KG1 (cell line): Measurements from ENCODE around the gene PTOV1.
"Not testable (repeated sequence)": the region's sequence is repeated elsewhere in the genome, so short reads cannot be mapped to it uniquely, and the experiment has no call there.

ENCODE experiments used
- DNase-seq: peaks from one replicate; lab custom pipeline; 2025; lab: John Stamatoyannopoulos, UW

The PTOV1 gene

GRCh38 chr19:49817964-49818648 lies 32.9 kb upstream of the PTOV1 start, which contains the start of gene MED25:
MED25 (plus strand) TSS chr19:49818289; CDS start chr19:49818342, 53 bp downstream.
- DNase-seq = peak; percentile 87

DNA sequence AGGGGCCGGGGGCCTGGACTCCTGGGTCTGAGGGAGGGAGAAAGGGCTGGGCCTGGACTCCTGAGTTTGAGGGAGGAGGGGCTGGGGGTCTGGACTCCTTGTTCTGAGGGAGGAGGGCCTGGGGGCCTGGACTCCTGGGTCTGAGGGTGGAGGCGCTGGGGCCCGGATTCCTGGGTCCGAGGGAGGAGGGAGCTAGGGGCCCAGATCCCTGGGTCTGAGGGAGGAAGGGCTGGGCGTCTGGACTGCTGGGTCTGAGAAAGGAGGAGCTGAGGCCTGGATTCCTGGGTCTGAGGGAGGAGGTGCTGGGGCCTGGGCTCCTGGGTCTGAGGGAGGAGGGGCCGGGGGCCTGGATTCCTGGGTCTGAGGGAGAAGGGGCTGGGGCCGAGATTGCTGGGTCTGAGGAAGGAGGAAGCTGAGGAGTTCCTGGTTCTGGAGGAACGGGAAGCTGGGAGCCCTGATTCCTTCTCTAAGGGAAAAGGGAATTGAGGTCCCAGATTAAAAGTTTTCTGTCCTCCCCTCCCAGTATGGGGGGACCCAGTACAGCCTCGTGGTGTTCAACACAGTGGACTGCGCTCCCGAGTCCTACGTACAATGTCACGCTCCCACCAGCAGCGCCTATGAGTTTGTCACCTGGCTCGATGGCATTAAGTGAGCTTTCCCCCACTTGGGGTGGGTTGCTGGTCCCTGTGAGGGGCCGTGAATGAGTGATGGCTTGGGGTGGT lies 32.1 kb upstream of the PTOV1 start:
- DNase-seq = no peak

DNA sequence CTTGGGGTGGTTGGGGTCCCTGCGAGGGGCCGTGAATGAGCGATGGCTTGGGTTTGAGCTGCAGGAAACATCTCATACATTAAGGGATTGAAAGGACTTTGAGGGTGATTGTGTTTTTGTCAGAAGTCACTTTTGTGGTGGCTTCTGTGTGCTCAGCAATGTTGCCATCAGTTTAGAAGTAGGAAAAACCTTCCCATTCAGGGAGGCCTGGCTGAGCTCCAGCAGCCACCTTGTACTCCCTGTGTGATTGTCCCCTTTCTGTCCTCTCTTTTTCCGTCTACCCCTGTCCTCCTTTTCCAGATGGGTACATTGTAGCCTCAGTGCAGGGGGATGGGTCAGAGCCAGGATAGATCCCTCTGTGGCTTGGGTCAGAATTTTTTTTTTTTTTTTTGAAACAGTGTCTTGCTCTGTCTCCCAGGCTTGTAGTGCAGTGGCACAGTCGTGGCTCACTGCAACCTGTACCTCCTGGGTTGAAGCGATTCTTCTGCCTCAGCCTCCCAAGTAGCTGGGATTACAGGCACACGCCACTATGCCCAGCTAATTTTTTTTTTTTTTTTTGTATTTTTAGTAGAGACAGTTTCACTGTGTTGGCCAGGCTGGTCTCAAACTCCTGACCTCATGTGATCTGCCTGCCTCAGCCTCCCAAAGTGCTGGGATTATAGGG lies 31.4 kb upstream of the PTOV1 start:
- not testable (repeated sequence) for DNase-seq

DNA sequence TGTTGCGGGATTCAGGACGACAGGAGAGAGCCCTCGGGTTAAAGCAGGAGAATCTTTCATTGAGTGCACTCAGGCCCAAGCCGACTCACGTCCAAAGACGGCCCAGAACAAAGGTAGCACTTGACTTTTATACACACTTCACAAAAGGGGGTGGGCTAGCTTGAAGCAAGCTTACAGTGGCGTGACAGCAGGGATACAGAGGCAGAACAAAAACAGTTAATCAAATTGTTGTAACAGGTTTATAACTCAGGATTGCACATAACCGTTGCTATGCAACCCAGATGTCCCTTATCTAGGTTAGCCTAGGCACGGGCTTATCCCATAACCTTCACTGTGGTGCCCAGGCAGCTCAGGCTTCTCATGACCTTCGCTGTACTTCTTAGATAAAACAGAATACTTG lies 30.8 kb upstream of the PTOV1 start:
- no peak for DNase-seq

DNA sequence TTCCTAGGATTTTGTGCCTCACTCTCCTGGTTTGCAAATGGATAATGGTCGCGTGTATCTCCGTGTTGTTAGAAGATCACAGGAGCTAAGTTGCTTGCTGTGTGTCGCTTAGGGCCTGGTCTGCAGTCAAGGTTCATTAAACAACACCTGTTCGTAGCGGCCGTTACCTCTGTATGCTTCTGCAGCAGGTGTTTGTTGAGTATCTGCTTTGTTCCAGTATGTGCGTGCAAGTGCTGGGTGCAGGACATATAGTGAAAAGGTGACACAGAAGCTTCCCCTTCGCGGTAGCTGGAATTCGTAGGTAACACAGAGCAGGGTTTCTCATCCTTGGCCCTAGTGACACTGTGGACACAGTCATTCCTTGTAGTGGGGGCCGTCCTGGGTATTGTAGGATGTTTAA lies 27.5 kb upstream of the PTOV1 start:
- DNase-seq = no peak

- no peak for DNase-seq
Observed at GRCh38 chr19:49824662-49825061, 26.3 kb upstream of the PTOV1 start.

- DNase-seq = no peak
Observed at GRCh38 chr19:49827034-49827433, 23.9 kb upstream of the PTOV1 start.

GRCh38 chr19:49829200-49829599 lies 21.8 kb upstream of the PTOV1 start:
- no peak for DNase-seq

DNA sequence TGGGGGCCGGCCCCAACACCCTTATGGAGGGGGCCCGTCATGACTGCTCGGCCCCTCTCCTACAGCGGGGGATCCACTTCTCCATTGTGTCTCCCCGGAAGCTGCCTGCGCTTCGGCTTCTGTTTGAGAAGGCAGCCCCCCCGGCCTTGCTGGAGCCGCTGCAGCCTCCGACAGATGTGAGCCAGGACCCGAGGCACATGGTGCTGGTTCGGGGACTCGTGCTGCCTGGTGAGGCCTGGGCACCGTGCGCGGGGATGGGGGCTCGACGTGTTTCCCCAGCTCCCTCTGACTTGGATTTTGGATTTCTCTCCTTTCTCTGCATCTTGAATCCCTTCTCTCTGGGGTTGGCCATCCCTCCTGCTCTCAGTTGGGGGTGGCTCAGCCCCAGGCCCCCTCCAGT lies 21.2 kb upstream of the PTOV1 start:
- no peak for DNase-seq

DNA sequence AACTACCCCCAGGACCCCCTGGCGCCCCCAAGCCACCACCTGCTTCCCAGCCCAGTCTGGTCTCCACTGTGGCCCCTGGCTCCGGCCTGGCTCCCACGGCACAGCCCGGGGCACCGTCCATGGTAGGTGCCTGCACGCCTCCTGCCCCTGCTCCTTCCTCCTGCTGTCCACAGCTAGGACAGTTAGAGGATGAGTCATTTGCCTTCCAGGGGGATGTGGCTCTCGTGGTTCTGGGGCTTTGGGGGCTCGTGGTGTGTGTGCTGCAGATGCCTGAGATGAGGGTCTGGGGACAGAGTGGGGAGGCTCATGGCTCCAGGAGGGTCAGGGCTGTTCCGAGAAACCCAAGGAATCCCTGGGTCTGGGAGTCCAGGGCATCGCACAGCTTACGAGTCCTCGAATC lies 20.2 kb upstream of the PTOV1 start:
- no peak for DNase-seq

- no peak for DNase-seq
Observed at GRCh38 chr19:49831592-49831991, 19.4 kb upstream of the PTOV1 start.

GRCh38 chr19:49832556-49832955 lies 18.4 kb upstream of the PTOV1 start:
- DNase-seq = no peak

- no peak for DNase-seq
Observed at GRCh38 chr19:49833599-49833998, 17.4 kb upstream of the PTOV1 start.

- DNase-seq = no peak
Observed at GRCh38 chr19:49835562-49835961, 15.4 kb upstream of the PTOV1 start.

DNA sequence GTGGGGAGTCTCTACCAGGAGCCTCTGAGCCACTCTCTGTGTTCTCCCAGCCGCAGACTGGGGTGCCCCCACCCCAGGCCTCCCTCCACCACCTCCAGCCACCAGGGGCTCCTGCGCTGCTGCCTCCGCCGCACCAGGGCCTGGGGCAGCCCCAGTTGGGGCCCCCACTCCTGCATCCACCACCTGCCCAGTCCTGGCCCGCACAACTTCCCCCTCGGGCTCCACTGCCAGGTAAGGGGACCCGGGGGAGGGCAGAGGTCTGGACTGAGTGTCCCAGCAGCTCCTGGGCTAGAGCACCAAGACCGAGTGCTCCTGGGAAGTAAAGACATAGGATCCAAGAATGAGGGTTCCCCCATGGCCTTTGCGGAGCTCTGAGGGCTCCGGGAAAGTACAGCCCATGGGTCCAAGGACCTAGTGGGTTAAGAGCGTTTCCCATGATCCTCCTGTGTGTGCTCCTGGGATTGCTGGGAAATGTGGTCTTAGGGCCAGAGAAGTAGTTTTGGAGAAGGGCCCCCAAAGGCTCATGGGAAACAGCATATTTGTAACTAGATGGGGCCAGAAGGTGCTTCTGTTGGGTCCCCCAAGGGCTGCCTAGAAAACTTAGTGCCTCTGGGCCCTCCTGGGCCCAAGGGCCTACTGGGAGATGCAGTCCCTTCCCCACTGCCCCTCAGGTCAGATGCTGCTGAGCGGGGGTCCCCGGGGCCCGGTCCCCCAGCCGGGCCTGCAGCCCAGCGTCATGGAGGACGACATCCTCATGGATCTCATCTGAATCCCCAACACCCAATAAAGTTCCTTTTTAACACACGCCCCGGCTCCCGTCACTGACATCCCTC lies 14.6 kb upstream of the PTOV1 start:
- no peak for DNase-seq

DNA sequence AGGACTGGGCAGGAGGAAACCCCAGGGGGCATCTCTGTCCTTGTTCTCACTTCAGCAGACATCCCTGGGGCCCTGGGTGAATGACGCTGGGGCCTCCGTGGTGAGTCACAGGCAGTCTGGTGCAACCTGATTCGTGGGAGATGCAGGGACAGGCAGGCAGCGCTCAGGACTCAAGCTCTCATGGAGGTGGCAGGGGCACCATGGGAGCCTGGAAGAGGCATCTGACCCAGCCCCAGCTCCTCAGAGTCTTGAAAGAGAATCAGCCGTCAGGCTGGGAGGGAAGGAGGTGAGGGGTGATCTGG lies 14.0 kb upstream of the PTOV1 start:
- no peak for DNase-seq

DNA sequence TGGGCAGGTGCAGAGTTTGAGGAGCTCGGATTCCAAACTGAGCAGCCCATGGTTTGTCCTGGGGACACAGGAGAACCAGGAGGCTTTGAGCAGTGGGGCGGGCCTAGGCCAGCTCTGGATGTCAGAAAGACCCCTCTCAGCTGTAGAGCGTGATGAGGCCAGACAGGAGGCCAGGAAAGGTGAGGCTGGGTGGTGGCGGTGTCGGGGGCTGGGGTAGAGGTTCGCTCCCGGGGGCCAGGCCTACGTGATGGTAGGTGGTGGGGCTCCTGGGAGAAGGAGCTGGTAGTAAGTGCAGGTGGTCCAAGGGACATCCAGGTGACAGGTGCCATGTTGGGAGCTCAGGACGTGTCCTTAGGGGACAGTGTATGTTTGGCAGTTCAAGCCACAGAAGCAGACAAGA lies 13.5 kb upstream of the PTOV1 start:
- DNase-seq = no peak

DNA sequence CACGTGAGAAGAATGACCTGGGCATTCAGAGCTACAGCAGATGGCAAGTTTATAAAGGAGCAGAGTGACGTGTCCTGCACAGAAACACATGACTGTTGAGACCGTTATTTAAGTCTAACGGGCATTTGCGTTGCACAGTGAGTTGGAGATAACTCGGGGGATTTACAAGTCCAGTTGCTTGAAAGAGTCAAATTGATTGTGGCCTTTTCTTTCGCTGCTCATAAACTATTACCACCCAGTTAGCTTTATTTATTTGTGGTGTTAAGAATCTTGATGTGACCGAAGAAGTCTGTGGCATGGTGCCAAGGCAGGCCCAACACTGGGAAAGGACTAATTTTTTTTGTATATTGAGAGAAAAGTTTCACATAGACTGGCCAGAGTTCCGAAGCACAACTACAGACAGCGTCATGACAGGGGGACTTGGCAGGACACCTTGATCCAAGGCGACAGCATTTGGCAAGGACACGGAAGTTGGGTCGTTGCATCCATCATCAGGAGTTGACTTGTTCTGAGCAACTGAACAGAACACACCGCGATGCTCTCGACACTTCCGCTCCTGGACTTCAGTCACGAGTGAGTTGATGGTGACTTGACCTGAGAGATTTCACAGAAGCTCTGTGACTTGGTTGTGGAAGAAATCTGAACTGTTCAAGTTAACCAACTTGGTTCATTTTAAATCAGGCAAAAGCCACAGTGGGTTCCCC lies 11.9 kb upstream of the PTOV1 start:
- DNase-seq = no peak

DNA sequence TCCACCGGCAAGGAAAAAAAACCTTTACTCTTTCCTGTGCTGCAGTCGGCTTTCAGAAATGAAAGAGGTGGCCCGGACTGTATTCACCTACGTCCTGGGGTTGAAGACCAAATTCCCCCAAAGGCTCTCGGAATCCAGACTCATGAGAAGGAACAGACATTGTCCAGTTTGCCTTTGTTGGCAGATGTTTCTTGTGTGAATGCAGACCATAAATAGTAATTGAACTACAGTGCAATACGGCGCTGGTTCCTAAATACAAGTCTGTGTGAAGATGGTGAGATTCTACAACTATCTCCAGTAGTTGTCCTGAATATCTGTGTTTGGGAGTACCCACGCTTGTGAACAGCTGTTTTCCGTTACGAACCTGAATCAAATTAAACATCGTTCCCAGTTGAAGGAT lies 11.2 kb upstream of the PTOV1 start:
- DNase-seq = no peak

DNA sequence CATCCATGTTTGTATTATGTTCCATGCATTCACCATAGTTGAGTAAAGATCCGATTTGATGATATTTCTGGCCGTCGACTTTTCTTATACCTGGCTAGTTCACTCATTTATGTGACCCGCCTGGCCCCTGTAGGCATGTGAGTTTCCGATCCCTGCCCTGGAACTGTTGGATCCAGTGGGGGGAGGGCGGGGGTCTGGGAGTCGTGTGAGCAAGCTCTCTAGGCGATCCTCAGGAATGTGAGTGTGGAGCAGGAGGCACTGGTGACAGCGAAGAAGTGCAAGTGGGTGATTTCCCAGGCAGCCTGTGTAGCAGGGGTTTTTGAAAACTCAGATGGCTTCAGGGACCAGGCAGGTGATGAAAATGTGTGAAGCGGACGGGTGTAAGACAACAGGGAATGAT lies 10.6 kb upstream of the PTOV1 start:
- DNase-seq = no peak

DNA sequence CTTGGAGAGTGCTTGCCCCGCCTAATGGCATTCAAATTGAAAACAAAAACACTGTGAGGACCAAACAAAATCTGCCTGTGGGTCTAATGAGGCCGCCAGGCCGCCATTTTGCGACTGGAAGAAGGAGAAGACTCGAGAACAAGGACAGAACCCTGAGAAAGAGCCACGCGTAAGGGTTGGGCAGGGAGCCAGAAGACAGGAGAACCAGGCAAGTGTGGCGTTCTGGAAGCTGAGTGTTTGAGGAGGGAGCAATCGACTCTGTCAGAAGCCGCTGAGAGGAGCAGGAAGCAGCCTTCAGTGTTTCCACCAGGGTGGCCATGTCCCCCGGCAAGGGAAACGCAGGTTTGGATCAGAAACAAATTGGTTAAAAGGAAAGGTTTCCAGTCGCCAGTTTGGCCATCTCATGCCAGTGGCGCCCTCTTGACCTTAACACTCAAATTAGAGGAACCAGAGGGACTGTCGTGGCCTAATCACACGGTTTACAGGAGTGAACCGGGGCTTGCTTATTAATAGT lies 10.2 kb upstream of the PTOV1 start:
- no peak for DNase-seq

DNA sequence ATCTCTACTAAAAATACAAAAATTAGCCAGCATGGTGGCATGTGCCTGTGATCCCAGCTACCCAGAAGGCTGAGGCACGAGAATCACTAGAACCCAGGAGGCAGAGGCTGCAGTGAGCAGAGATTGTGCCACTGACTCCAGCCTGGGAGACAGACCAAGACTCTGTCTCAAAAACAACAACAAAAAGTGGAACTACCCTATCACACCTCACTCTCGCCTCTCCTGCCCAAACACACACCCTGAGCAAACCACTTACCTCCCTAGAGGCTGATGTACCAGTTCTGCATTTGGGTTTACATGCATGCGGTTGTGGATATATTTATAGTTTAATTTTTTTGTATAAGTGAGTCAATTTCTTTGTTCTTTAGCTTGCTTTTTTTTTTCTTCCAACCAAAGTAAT lies 7.7 kb upstream of the PTOV1 start:
- no peak for DNase-seq
